ENCODE data around the gene TSPAN15. TPM values are rescaled to one million over a fixed set of nuclear protein-coding genes. Genes with fewer than 3 reads are reported as not detected.

Gene TSPAN15
- total RNA-seq, 1 donor from 2014 or later, result 108 TPM

GRCh38 chr10:69549959-69550358 lies 98.7 kb downstream of the TSPAN15 start:
- DNase-seq (ENCODE audit: low spot score), result no peak

DNA sequence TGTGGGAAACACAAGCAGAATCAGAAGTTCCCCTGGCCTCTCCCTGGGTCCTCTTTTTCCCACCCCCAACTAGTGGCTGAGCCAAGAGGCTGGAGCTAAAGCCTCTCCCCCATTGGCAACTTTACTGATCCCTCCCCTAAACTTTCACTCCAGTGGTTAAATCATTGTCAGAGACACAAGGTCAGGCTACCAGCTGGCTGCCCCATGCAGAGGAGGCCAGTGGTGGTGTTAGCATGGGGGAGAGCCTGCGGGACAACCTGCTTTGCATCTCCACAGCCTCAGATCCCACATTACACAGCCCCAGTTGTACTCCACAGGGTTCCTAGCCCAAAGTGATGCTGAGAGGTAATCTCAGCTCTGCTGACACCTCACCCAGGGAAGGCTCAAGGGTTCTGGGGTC lies 101.0 kb downstream of the TSPAN15 start:
- no peak for DNase-seq (ENCODE audit: low spot score)

DNA sequence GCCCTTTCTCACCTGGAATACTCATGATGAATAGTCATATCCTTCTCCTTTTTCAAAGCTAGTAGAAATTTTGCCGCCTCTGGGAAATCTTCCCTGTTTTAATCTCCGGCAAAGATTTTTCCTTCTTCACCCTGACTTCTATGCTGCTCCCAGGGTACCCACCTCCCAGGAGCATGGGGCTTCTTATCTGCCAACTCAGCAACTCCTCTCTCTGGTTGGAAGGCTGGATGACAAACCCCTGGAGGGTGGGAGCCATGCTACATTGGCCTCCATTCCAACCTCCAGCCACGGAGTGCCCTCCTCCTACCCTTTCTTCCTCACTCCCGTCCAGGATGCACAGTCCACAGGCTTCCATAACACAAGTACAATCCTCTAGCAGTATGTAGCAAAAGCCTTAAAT lies 102.1 kb downstream of the TSPAN15 start:
- DNase-seq (ENCODE audit: low spot score), result no peak

GRCh38 chr10:69554611-69555010 lies 103.3 kb downstream of the TSPAN15 start:
- DNase-seq (ENCODE audit: low spot score), result no peak

Other genes with a start within 250 kb of the TSPAN15 start
- gene HKDC1, start 231.1 kb upstream of the TSPAN15 start, total RNA-seq, result 41.2 TPM
- 70.7 TPM for gene HK1, start 173.0 kb upstream of the TSPAN15 start, total RNA-seq
- gene TACR2, start 34.5 kb upstream of the TSPAN15 start, total RNA-seq, result 1.6 TPM
- not detected for gene NEUROG3, start 122.0 kb downstream of the TSPAN15 start, total RNA-seq
- 4.0 TPM for gene FAM241B, start 178.8 kb downstream of the TSPAN15 start, total RNA-seq